ENCODE results near the gene SH3BP4.

GRCh38 chr2:235078182-235078581 is 126.4 kb downstream of the SH3BP4 start:
- no peak for TF ChIP-seq TAF1 (IDR thresholded peaks at IDR 0.05; ENCODE audit: borderline replicate concordance, insufficient read depth, low read length)
- TF ChIP-seq POLR2AphosphoS5 (IDR thresholded peaks at IDR 0.05; ENCODE audit: low read depth, low read length) = no peak
- no peak for TF ChIP-seq SIN3A (IDR thresholded peaks at IDR 0.05; ENCODE audit: borderline replicate concordance, insufficient read depth, low read length)
- TF ChIP-seq REST (IDR thresholded peaks at IDR 0.05; ENCODE audit: insufficient read depth in 1 of 2, low read depth in 2 of 2, low read length in 2 of 2) = no peak
